BJ (cell line): ENCODE measurements around the gene PARP6. TPM values are rescaled to one million over a fixed set of nuclear protein-coding genes. Genes with fewer than 3 reads are reported as not detected.
A peak's percentile ranks its signal among the peaks of the same experiment; 100 is the strongest.

Source experiments
- CTCF ChIA-PET: fragments of 350-600 bp; formaldehyde crosslinking; extraction: SDS; loops from one replicate; lab custom pipeline; 2021; ENCODE audit warnings: antibody characterized with exemption, inconsistent platforms; lab: Yijun Ruan, JAX
- POLR2A ChIA-PET: fragments of 300-600 bp; sonication (Branson Sonifier 250); formaldehyde crosslinking; extraction: SDS; loops from one replicate; lab custom pipeline; 2021; ENCODE audit warnings: antibody characterized with exemption; lab: Charles Lee
- DNase-seq: peaks from one replicate; pipeline ENCODE4 v3.0.0-alpha.2; 2011; ENCODE audit warnings: low read depth
- H3K27me3 ChIP-seq: 2 replicates; pipeline ENCODE4 v1.6.0; 2011; ENCODE audit warnings: low read length; ENCODE audit not compliant: control insufficient read depth, insufficient read depth
- H3K36me3 ChIP-seq: 2 replicates; pipeline ENCODE4 v1.5.1; 2011; ENCODE audit warnings: low read length; ENCODE audit not compliant: control insufficient read depth, insufficient read depth
- H3K4me3 ChIP-seq: 2 replicates; pipeline ENCODE4 v1.5.1; 2011; ENCODE audit warnings: low read depth, mild to moderate bottlenecking, control low read depth, low read length
- CTCF ChIP-seq: IDR thresholded peaks from 2 replicates; pipeline ENCODE4 v1.5.1; 2011; ENCODE audit warnings: low read depth, mild to moderate bottlenecking, control low read depth, inconsistent platforms, low read length, moderate library complexity; ENCODE audit not compliant: insufficient read depth
- polyA plus RNA-seq: library from polyadenylated mRNA; depleted of rRNA; stranded (reverse); fragments of >200 nt; gene quantifications from 2 replicates; pipeline ENCODE4 v1.2.3, GENCODE V29; 2011

Gene PARP6
- polyA plus RNA-seq, 1 experiment: 73.4 TPM

GRCh38 chr15:72197460-72198355 lies 74.6 kb downstream of the PARP6 start, which contains the start of gene GRAMD2A:
TSS of gene GRAMD2A (minus strand) at chr15:72197787.
- no peak for DNase-seq
- CTCF ChIA-PET: interaction anchor here (0.7 to 2.9 kb wide), 8 partner anchors 9 to 85 kb away, joined by 3 to 16 read pairs (median 4); partner anchors contain the start of gene PKM
- POLR2A ChIA-PET: interaction anchor here (0.6 kb wide), 1 partner anchor 31 kb away, joined by 3 read pairs; no protein-coding TSS in a partner anchor
- TF ChIP-seq CTCF: no peak
- Histone ChIP-seq H3K27me3 (no peaks in the 10 kb centered on the region), H3K4me3 (peak within 1 kb of the TSS; percentile 20; the same call in 1 of the 2 replicates), H3K36me3 (peaks cover 39% of the 10 kb centered on the region)

- no peak for TF ChIP-seq CTCF
- CTCF ChIA-PET: interaction anchor here (1.6 kb wide), 1 partner anchor 30 kb away, joined by 4 read pairs; no protein-coding TSS in a partner anchor
- Histone ChIP-seq H3K27me3 (no peaks in the 10 kb centered on the region), H3K4me3 (peak overlapping the region; percentile 13; the same call in 1 of the 2 replicates), H3K36me3 (peaks cover 32% of the 10 kb centered on the region)
- POLR2A ChIA-PET: no interaction called here
- no peak for DNase-seq
Measured at GRCh38 chr15:72197041-72197459, 75.3 kb downstream of the PARP6 start.

GRCh38 chr15:72196409-72197040 lies 75.8 kb downstream of the PARP6 start:
- CTCF ChIA-PET: interaction anchor here (1.6 kb wide), 1 partner anchor 31 kb away, joined by 4 read pairs; no protein-coding TSS in a partner anchor
- H3K36me3 ChIP-seq: peaks cover 29% of the 10 kb centered on the region
- no peak for TF ChIP-seq CTCF
- H3K27me3 ChIP-seq: no peaks in the 10 kb centered on the region
- POLR2A ChIA-PET: no interaction called here
- no peak for DNase-seq
- H3K4me3 ChIP-seq: no peak overlapping the region

- H3K27me3 ChIP-seq: no peaks in the 10 kb centered on the region
- no peak for TF ChIP-seq CTCF
- H3K36me3 ChIP-seq: peaks cover 16% of the 10 kb centered on the region
- H3K4me3 ChIP-seq: no peak overlapping the region
- CTCF ChIA-PET: no interaction called here
- DNase-seq: no peak
- POLR2A ChIA-PET: no interaction called here
Measured at GRCh38 chr15:72195101-72195511, 77.2 kb downstream of the PARP6 start.
